Immature natural killer cell (primary cell): ENCODE measurements around the gene IKBKG. TPM values are rescaled to one million over a fixed set of nuclear protein-coding genes. Genes with fewer than 3 reads are reported as not detected.
"Not testable (repeated sequence)": the region's sequence is repeated elsewhere in the genome, so short reads cannot be mapped to it uniquely, and the experiment has no call there.

ENCODE experiments used
- DNase-seq, 3 donors: peaks; one replicate each; pipeline ENCODE4 v3.0.0; 2022; ENCODE audit warnings: mixed read lengths in 1 of 3
- H3K27ac Mint-ChIP-seq, 6 donors: one replicate each; pipeline ENCODE4 v1.8.0; 2020; ENCODE audit warnings: mixed read lengths in 6 of 6, mild to moderate bottlenecking in 5 of 6, inconsistent platforms in 4 of 6, moderate library complexity in 3 of 6
- H3K27me3 Mint-ChIP-seq, 3 donors: one replicate each; pipeline ENCODE4 v1.8.0; 2020 to 2021; ENCODE audit warnings: low read depth in 3 of 3, mild to moderate bottlenecking in 3 of 3, mixed read lengths in 3 of 3, moderate library complexity in 3 of 3, inconsistent platforms in 1 of 3
- H3K36me3 Mint-ChIP-seq, 3 donors: one replicate each; pipeline ENCODE4 v1.8.0; 2020; ENCODE audit warnings: mixed read lengths in 3 of 3, inconsistent platforms in 2 of 3, mild to moderate bottlenecking in 2 of 3
- H3K4me1 Mint-ChIP-seq, 2 donors: one replicate each; pipeline ENCODE4 v1.8.0; 2020; ENCODE audit warnings: inconsistent platforms in 2 of 2, mild to moderate bottlenecking in 2 of 2, mixed read lengths in 2 of 2, moderate library complexity in 1 of 2
- H3K4me3 Mint-ChIP-seq, 5 donors: one replicate each; pipeline ENCODE4 v1.8.0; 2020; ENCODE audit warnings: mild to moderate bottlenecking in 5 of 5, mixed read lengths in 5 of 5, inconsistent platforms in 3 of 5, moderate library complexity in 3 of 5
- H3K9me3 Mint-ChIP-seq, 6 donors: one replicate each; pipeline ENCODE4 v1.8.0; 2020; ENCODE audit warnings: mild to moderate bottlenecking in 6 of 6, mixed read lengths in 6 of 6, inconsistent platforms in 4 of 6, moderate library complexity in 3 of 6
- polyA plus RNA-seq, 3 donors: library from polyadenylated mRNA; unstranded; fragments of 300-500 nt; fragmentation: Illumina TruSeq; gene quantifications; one replicate each; pipeline ENCODE4 v1.2.3, GENCODE V29; 2021

The IKBKG gene
- polyA plus RNA-seq, 3 donors from 2014 or later: 41.4 to 69.4 (median 45.9) TPM

DNA sequence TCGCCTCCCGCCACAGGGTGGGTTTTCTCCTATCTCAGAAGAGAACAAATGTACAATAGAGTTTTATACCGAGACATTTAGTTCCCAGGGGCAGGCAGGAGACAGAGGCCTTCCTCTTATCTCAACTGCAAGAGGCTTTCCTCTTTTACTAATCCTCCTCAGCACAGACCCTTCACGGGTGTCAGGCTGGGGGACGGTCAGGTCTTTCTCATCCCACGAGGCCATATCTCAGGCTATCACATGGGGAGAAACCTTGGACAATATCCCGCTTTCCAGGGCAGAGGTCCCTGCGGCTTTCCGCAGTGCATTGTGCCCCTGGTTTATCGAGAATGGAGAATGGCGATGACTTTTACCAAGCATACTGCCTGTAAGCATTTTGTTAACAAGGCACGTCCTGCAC is 61.4 kb downstream of the IKBKG start:
- H3K4me3 Mint-ChIP-seq, H3K4me1 Mint-ChIP-seq, H3K9me3 Mint-ChIP-seq, H3K27ac Mint-ChIP-seq, H3K36me3 Mint-ChIP-seq, H3K27me3 Mint-ChIP-seq, DNase-seq: not testable (repeated sequence)

DNA sequence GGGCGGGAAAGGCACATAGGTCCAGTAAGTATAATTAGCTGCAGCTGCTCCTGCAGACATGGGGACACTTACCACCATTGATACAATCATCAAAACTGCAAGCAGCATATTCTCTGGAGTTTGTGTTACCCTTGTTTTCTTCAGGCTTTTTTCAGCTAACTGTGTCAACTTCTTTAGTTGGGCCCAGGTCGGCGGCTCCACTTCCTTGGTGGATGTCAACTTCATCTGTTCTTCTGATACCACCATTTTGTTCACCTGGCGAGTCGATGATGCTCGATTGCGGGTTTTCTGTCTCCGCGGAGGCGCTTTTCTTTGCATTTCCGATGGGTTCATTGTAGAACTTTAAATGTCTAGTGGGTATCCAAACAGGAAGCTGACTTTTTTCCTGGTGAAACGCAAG is 63.7 kb downstream of the IKBKG start:
- DNase-seq, H3K9me3 Mint-ChIP-seq, H3K36me3 Mint-ChIP-seq: not testable (repeated sequence)

GRCh38 chrX:154613586-154613985 is 66.2 kb downstream of the IKBKG start:
- H3K9me3 Mint-ChIP-seq, H3K27ac Mint-ChIP-seq, H3K36me3 Mint-ChIP-seq, H3K4me1 Mint-ChIP-seq, H3K27me3 Mint-ChIP-seq, H3K4me3 Mint-ChIP-seq, DNase-seq: not testable (repeated sequence)

More for the DNA sequence above, 63.7 kb downstream of the IKBKG start:
- H3K27ac Mint-ChIP-seq, H3K27me3 Mint-ChIP-seq, H3K4me1 Mint-ChIP-seq, H3K4me3 Mint-ChIP-seq: not testable (repeated sequence)

Other genes with a start within 250 kb of the IKBKG start
- gene FLNA, start 173.0 kb upstream of the IKBKG start, polyA plus RNA-seq: 1,000 to 10,000 TPM in 1 of 3 donors, 100 to 1,000 TPM in 2; 135 to 1,231 (median 241) TPM
- gene EMD, start 168.3 kb upstream of the IKBKG start, polyA plus RNA-seq: 10 to 100 TPM; 27.2 to 31.2 (median 28.9) TPM
- 1,000 to 10,000 TPM; 2,085 to 3,021 (median 2,819) TPM for gene RPL10, start 149.2 kb upstream of the IKBKG start, polyA plus RNA-seq
- gene DNASE1L1, start 138.4 kb upstream of the IKBKG start, polyA plus RNA-seq: 10 to 100 TPM; 14.1 to 21.1 (median 17.8) TPM
- 10 to 100 TPM; 24.9 to 39.2 (median 32.4) TPM for gene TAFAZZIN, start 136.1 kb upstream of the IKBKG start, polyA plus RNA-seq
- 100 to 1,000 TPM in 2 of 3 donors, 10 to 100 TPM in 1; 98.3 to 193 (median 154) TPM for gene ATP6AP1, start 118.9 kb upstream of the IKBKG start, polyA plus RNA-seq
- gene GDI1, start 110.5 kb upstream of the IKBKG start, polyA plus RNA-seq: 10 to 100 TPM; 20.9 to 37.8 (median 29.2) TPM
- 10 to 100 TPM; 45.2 to 63.3 (median 53.3) TPM for gene FAM50A, start 103.5 kb upstream of the IKBKG start, polyA plus RNA-seq
- 1 to 10 TPM in 1 of 3 donors, under 1 TPM in 1, not detected in 1; 0.20 to 1.4 TPM for gene PLXNA3, start 89.3 kb upstream of the IKBKG start, polyA plus RNA-seq
- gene LAGE3, start 68.3 kb upstream of the IKBKG start, polyA plus RNA-seq: 10 to 100 TPM; 30.5 to 65.0 (median 52.4) TPM
- 10 to 100 TPM; 56.3 to 68.9 (median 61.2) TPM for gene UBL4A, start 61.0 kb upstream of the IKBKG start, polyA plus RNA-seq
- 100 to 1,000 TPM in 1 of 3 donors, 10 to 100 TPM in 2; 53.1 to 110 (median 91.1) TPM for gene SLC10A3, start 57.0 kb upstream of the IKBKG start, polyA plus RNA-seq
- 10 to 100 TPM; 27.1 to 31.3 (median 30.1) TPM for gene FAM3A, start 31.4 kb upstream of the IKBKG start, polyA plus RNA-seq
- 10 to 100 TPM; 10.5 to 24.9 (median 12.1) TPM for gene G6PD, start 774 bp upstream of the IKBKG start, polyA plus RNA-seq
- not detected for gene CTAG1A, start 37.5 kb downstream of the IKBKG start, polyA plus RNA-seq
- gene CTAG1B, start 71.7 kb downstream of the IKBKG start, polyA plus RNA-seq: not detected
- gene CTAG2, start 106.0 kb downstream of the IKBKG start, polyA plus RNA-seq: not detected
- 10 to 100 TPM in 2 of 3 donors, 1 to 10 TPM in 1; 9.3 to 23.6 (median 15.6) TPM for gene GAB3, start 203.5 kb downstream of the IKBKG start, polyA plus RNA-seq
- 10 to 100 TPM; 21.1 to 35.5 (median 32.3) TPM for gene DKC1, start 215.2 kb downstream of the IKBKG start, polyA plus RNA-seq